ENCODE data around the gene OR6B2. TPM values are rescaled to one million over a fixed set of nuclear protein-coding genes. Genes with fewer than 3 reads are reported as not detected.

Gene OR6B2
- total RNA-seq (2022; extraction: Qiagen RNA extraction): not detected in 5 replicates

GRCh38 chr2:240030379-240031094 is at the start of gene OR6B2:
Gene OR6B2, minus strand, starts transcription at chr2:240030429. Its CDS starts 0 bp downstream, at chr2:240030429.

GRCh38 chr2:240053173-240054155 is 23.2 kb upstream of the OR6B2 start, which contains the start of gene OR6B3:
Gene OR6B3, minus strand, starts transcription at chr2:240053521.

Other genes with a start within 250 kb of the OR6B2 start
- gene NDUFA10, start 5.1 kb downstream of the OR6B2 start, total RNA-seq (2022; extraction: Qiagen RNA extraction): 121 to 148 TPM (median 131 TPM) in 5 replicates
- not detected in 5 replicates for gene OR6B3, start 23.1 kb upstream of the OR6B2 start, total RNA-seq (2022; extraction: Qiagen RNA extraction)
- 232 to 263 TPM (median 242 TPM) in 5 replicates for gene COPS9, start 105.9 kb upstream of the OR6B2 start, total RNA-seq (2022; extraction: Qiagen RNA extraction)
- not detected in 5 replicates for gene OTOS, start 110.2 kb upstream of the OR6B2 start, total RNA-seq (2022; extraction: Qiagen RNA extraction)